Upper lobe of left lung (tissue), 6 donors: ENCODE results near the gene RNF41. TPM values are rescaled to one million over a fixed set of nuclear protein-coding genes. Genes with fewer than 3 reads are reported as not detected.

Experiments used
- ATAC-seq, 2 donors: fragments of 200-7000 bp; cut with Tn5 transposase; one replicate each; pipeline ENCODE4 v1.9.1; 2022; ENCODE audit warnings: mild to moderate bottlenecking in 2 of 2, moderate library complexity in 2 of 2; ENCODE audit not compliant: low FRiP score in 2 of 2
- DNase-seq, 2 donors: peaks; one replicate each; pipeline ENCODE4 v3.0.0-alpha.2; 2019 to 2020
- H3K27ac ChIP-seq, 4 donors: fragments of 200-600 bp; sonication (generic); one replicate each; pipeline ENCODE4 v1.5.1; 2016 to 2019
- H3K27me3 ChIP-seq, 4 donors: fragments of 200-600 bp; sonication (generic); one replicate each; pipeline ENCODE4 v1.5.1; 2017 to 2019
- H3K36me3 ChIP-seq, 4 donors: fragments of 200-600 bp; sonication (generic); one replicate each; pipeline ENCODE4 v1.5.1; 2016 to 2019
- H3K4me1 ChIP-seq, 4 donors: fragments of 200-600 bp; sonication (generic); one replicate each; pipeline ENCODE4 v1.5.1; 2018 to 2019
- H3K4me3 ChIP-seq, 4 donors: fragments of 200-600 bp; sonication (generic); one replicate each; pipeline ENCODE4 v1.5.1; 2017 to 2019; ENCODE audit warnings: mild to moderate bottlenecking in 2 of 4, moderate library complexity in 1 of 4
- H3K9me3 ChIP-seq, 4 donors: fragments of 200-600 bp; sonication (generic); one replicate each; pipeline ENCODE4 v1.5.1; 2018 to 2019
- CTCF ChIP-seq, 6 experiments: fragments of 450-650 bp in 4 of 6; fragments of 200-600 bp in 2 of 6; sonication (generic) in 2 of 6; IDR thresholded peaks; one replicate each; pipeline ENCODE4 v1.5.1; 2016 to 2019; ENCODE audit warnings: antibody characterized with exemption in 6 of 6
- EP300 ChIP-seq, 4 donors: sonication (generic); formaldehyde crosslinking; IDR thresholded peaks; one replicate each; pipeline ENCODE4 v1.5.1; 2017; ENCODE audit warnings: antibody characterized with exemption in 4 of 4, control low read depth in 2 of 4
- POLR2A ChIP-seq, 4 donors: fragments of 450-650 bp; IDR thresholded peaks; one replicate each; pipeline ENCODE4 v1.5.1; 2016 to 2017; ENCODE audit warnings: antibody characterized with exemption in 4 of 4, mild to moderate bottlenecking in 2 of 4
- POLR2AphosphoS5 ChIP-seq, 2 donors: sonication (generic); formaldehyde crosslinking; IDR thresholded peaks; one replicate each; pipeline ENCODE4 v1.5.1; 2017; ENCODE audit warnings: antibody characterized with exemption in 2 of 2
- WGBS, 2 donors: methylation state at CpG; one replicate each; pipeline ENCODE4 v1.1.5; 2017 to 2018; 5-methylcytosine and 5-hydroxymethylcytosine counted together
- total RNA-seq, 6 donors: library from RNA; depleted of rRNA in 4 of 6; stranded (reverse); fragments of >200 nt in 4 of 6; gene quantifications; one replicate each; pipeline versions ENCODE4 v1.1.0 to v1.2.1, GENCODE V29; 2016 to 2021
- donor health status: DM: no; HTN: no; CAD: no; lungs with moderate emphysema.
- donor health status: DM: no; HTN: yes; CAD: no; lungs with severe emphysema.

Gene RNF41
- total RNA-seq, 6 donors from 2014 or later = 38.8 to 94.3 (median 62.1) TPM

GRCh38 chr12:56243731-56244181, 22.0 kb upstream of the RNF41 start:
- H3K4me1 ChIP-seq = no peaks in the 10 kb centered on the region
- ATAC-seq (no peak), DNase-seq (no peak)
- WGBS, 2 donors = 81% methylated on average over 3 of the region's 3 CpGs
- no peaks in the 10 kb centered on the region for H3K27me3 ChIP-seq
- H3K9me3 ChIP-seq = no peaks in the 10 kb centered on the region
- H3K27ac ChIP-seq = no peak overlapping the region
- TF ChIP-seq POLR2A (IDR thresholded peaks at IDR 0.05) (no peak), CTCF (IDR thresholded peaks at IDR 0.05) (no peak), POLR2AphosphoS5 (IDR thresholded peaks at IDR 0.05) (no peak), EP300 (IDR thresholded peaks at IDR 0.05) (no peak)
- no peak overlapping the region for H3K4me3 ChIP-seq
- peaks cover 66 to 99% (median 94%) of the 10 kb centered on the region in 4 donors for H3K36me3 ChIP-seq

- Histone ChIP-seq H3K4me3 (no peak overlapping the region), H3K27me3 (no peaks in the 10 kb centered on the region), H3K4me1 (no peaks in the 10 kb centered on the region), H3K27ac (no peak overlapping the region), H3K9me3 (no peaks in the 10 kb centered on the region), H3K36me3 (peaks cover 61 to 99% (median 90%) of the 10 kb centered on the region in 4 donors)
- ATAC-seq (no peak), DNase-seq (peak in 1 of 2 donors; percentile 59)
- 86 to 90% methylated on average over 12 to 13 of the region's 13 CpGs for WGBS, 2 donors
- no peak for TF ChIP-seq POLR2AphosphoS5 (IDR thresholded peaks at IDR 0.05)
- TF ChIP-seq POLR2A (IDR thresholded peaks at IDR 0.05) = no peak
- no peak for TF ChIP-seq EP300 (IDR thresholded peaks at IDR 0.05)
- TF ChIP-seq CTCF (IDR thresholded peaks at IDR 0.05) = no peak
These were observed 21.3 kb upstream of the RNF41 start for GRCh38 chr12:56242986-56243385.

- Histone ChIP-seq H3K27ac (no peak overlapping the region), H3K9me3 (no peaks in the 10 kb centered on the region), H3K27me3 (no peaks in the 10 kb centered on the region), H3K4me1 (no peaks in the 10 kb centered on the region), H3K36me3 (peaks cover 51 to 95% (median 80%) of the 10 kb centered on the region in 4 donors), H3K4me3 (no peak overlapping the region)
- DNase-seq (no peak), ATAC-seq (no peak)
- TF ChIP-seq POLR2AphosphoS5 (IDR thresholded peaks at IDR 0.05) (no peak), EP300 (IDR thresholded peaks at IDR 0.05) (no peak), POLR2A (IDR thresholded peaks at IDR 0.05) (no peak), CTCF (IDR thresholded peaks at IDR 0.05) (no peak)
- whole genome bisulfite sequencing, 2 donors = 75 to 79% methylated on average over 9 of the region's 9 CpGs
These were observed 19.9 kb upstream of the RNF41 start for GRCh38 chr12:56241424-56242303.

GRCh38 chr12:56237552-56237951, 15.8 kb upstream of the RNF41 start:
- 89% methylated on average over 11 of the region's 11 CpGs for WGBS, 2 donors
- H3K27me3 ChIP-seq = no peaks in the 10 kb centered on the region
- TF ChIP-seq POLR2AphosphoS5 (IDR thresholded peaks at IDR 0.05) (no peak), CTCF (IDR thresholded peaks at IDR 0.05) (no peak), EP300 (IDR thresholded peaks at IDR 0.05) (no peak), POLR2A (IDR thresholded peaks at IDR 0.05) (no peak)
- no peak overlapping the region for H3K4me3 ChIP-seq
- ATAC-seq (no peak), DNase-seq (no peak)
- H3K27ac ChIP-seq = no peak overlapping the region
- no peaks in the 10 kb centered on the region for H3K9me3 ChIP-seq
- H3K4me1 ChIP-seq = no peaks in the 10 kb centered on the region
- peaks cover 14 to 58% (median 43%) of the 10 kb centered on the region in 4 donors for H3K36me3 ChIP-seq
